Stimulated activated CD4-positive, alpha-beta T cell treated with anti-CD3 and anti-CD28 coated beads, TNF-alpha, amount 100 ng/mL, for 48 hours (primary cell): ENCODE measurements around the gene MAPKAP1.

Experiments
- DNase-seq, 3 donors: peaks; one replicate each; pipeline ENCODE4 v3.0.0-alpha.2; 2020; ENCODE audit warnings: low read depth in 3 of 3

The MAPKAP1 gene

GRCh38 chr9:125431741-125432271, 275.2 kb downstream of the MAPKAP1 start:
- DNase-seq, result no peak

GRCh38 chr9:125431012-125431305, 276.0 kb downstream of the MAPKAP1 start:
- no peak for DNase-seq

- DNase-seq, result no peak
Measured at GRCh38 chr9:125430161-125431011, 276.6 kb downstream of the MAPKAP1 start.

- DNase-seq, result no peak
Measured at GRCh38 chr9:125429476-125430160, 277.4 kb downstream of the MAPKAP1 start.

DNA sequence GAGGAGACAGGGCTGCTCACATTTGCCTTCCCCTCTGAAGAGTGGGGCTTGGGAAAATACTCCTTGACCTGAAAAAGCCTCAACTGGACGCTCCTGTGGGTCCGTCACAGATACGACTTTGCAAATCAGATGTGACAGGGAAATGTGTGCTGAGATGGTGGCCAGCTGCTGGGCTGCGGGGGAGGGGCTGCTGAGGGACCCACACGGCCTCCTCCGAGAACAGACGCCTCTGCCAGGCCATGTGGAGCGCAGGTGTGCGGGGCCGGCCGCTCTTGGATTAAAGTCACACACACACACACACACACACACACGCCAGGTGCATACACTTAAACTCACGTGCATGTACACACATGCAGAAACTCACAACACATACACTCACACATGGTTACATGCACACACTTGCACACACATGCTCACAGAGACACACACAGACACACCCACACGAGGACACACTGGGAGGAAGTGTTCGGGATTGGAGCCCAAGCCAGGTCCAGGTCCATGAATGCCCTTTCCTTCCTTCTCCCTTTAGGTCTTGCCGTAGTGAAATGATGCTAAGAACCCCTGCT, 278.0 kb downstream of the MAPKAP1 start:
- no peak for DNase-seq

GRCh38 chr9:125428060-125428901, 278.7 kb downstream of the MAPKAP1 start:
- peak in 1 of 3 donors; percentile 20 for DNase-seq

GRCh38 chr9:125427556-125427955, 279.5 kb downstream of the MAPKAP1 start:
- no peak for DNase-seq

DNA sequence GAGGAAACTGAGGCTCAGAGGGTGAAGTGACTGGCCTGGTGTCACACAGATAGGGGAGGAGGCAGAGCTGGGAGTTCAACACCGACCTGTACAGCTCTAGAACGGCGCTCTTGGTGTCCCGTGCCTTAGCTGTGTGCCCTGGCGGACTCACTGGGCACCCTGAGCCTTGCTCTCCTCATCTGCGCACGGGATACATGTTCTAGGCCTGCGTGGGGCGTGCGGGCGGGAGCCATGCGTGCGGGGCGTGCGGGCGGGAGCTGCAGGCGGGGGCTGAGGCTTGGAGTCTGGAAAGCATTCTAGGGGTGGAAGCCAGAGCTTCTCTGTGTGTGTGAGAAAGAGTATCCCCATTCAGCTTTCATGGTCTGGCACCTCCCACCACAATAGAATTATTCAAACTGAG, 280.1 kb downstream of the MAPKAP1 start:
- DNase-seq, result no peak

DNA sequence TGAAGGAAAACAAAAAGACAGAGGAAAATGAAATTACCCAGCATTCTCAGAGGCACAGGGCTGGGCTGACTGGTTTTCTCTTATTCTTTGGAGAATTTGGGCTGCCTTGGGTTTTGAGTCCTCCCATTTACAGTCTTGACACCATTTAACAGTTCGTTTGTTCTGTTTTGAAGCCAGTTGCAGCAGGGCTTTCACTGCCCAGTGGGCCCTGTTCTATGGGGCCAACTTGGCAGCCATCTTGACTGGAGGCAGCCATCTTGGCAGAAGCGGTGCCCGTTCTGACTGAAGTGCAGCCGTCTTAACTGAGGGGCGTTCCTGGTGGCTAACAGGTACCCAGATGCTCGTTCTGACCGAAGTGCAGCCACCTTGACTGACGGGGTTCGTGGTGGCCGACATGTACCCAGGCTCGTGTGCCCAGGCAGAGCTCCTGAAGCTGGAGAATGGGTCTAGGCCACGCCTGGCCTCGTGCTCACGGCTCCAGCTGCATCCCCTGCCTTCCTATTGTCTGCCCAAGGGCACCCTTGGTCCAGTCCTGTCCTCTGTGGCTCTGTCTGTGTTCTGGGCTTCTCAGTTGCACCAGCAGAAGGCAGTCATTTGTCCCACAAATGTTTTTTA, 281.0 kb downstream of the MAPKAP1 start:
- no peak for DNase-seq

- no peak for DNase-seq
Measured at GRCh38 chr9:125425170-125425897, 281.7 kb downstream of the MAPKAP1 start.

- DNase-seq, result no peak
Measured at GRCh38 chr9:125423964-125424363, 283.0 kb downstream of the MAPKAP1 start.

DNA sequence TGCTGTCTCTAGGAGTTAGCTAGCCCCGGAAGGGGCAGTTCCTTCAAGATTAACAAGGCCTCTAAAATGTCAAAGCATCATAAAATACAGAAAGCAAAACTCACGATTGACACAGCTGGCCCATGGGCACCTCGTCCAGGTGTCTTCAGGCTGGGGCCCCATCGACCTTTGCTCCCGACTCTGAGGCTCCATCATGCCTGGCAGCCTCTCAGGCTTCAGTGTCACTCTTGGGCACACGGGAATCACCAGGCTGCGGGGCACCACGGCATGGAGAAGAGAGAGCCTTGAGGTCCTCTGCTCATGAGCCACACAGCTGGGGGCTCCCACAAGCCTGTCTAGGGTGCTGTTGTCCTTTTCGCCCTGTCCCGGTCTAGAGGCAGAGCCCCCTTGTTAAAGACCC, 284.2 kb downstream of the MAPKAP1 start:
- DNase-seq, result no peak

DNA sequence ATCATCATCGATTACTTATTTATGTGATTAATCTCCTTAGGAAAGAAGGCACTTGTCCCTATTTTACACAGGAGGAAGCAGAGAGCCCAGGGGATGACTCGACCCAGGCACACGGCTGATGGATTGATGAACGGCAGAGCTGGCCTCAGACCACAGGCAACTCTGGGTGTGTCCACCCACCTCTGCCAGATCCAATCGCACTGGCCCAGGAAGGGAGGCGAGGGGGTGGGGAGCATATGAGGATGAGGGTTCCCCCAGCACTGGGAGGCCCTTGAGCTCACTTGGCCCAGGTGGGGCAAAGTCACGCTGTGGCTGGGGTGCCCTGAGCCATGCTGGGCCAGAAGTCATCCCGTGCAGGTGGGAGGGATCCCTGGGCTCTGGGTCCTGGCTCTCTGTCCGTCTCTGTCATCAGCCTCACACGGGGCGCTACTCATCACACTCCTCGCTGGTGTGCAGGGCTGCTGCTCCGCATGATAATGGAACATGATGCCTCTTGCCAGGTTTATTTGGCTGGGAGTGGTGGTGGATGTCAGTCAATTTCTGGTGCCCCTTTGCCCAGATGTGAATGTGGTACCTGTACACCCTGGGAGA, 285.3 kb downstream of the MAPKAP1 start:
- DNase-seq, result no peak

GRCh38 chr9:125421166-125421565, 285.8 kb downstream of the MAPKAP1 start:
- no peak for DNase-seq

DNA sequence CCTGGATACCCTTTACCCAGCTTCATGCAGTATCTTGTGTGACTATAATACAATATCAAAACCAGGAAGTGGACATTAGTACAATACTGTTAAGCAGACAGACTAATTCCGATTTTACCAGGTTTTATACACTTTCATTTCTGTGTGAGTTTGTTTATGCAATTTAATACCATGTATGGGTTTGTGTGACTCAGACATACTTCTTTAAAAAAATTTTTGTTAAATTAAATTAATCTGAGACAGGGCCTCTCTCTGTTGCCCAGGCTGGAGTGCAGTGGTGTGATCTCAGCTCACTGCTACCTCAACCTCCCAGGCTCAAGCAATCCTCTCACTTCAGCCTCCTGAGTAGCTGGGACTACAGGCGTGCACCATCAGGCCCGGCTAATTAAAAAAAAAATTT, 288.6 kb downstream of the MAPKAP1 start:
- no peak for DNase-seq

GRCh38 chr9:125416517-125416916, 290.5 kb downstream of the MAPKAP1 start:
- no peak for DNase-seq

DNA sequence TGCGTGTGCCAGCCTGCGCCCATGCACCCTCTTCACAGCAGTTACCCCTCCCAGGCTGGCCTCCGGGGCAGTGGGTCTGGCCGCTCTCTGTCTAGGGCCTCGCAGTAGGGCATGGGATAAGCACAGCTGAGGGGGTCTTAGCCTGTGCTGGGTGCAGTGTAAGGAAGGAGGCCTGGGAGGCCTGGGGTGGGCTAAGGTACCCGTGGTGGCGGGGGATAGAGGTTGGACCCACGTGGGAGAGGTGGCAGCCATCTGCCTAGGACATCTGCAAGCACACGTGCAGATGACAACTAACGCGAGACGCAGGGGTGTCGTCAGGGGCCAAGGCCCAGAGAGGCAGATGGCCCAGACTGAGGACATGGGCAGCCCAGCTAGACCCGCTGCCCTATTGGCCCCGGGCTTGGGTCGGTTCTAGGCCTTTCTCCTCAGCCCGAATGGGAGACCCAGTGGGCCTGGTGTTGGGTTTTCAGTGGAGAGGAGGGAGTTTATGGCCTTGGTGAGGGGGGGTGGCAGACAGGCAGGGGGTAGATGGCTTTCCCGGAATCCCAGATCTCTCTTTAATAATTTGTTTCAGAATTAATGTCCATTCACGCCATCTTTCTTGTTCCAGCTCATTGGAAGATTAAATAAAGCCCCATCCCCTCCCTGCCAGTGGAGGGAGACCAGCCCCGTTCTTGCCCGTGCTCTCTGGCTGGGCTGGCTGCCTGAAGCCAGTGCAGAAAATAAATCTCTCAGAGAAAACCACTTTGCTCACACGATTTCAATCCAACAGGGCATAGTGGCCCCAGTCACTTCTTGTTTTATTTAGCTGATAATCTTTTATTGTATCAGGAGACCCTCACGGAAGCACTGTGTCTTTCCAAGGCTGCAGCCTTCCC, 291.2 kb downstream of the MAPKAP1 start:
- DNase-seq, result no peak

DNA sequence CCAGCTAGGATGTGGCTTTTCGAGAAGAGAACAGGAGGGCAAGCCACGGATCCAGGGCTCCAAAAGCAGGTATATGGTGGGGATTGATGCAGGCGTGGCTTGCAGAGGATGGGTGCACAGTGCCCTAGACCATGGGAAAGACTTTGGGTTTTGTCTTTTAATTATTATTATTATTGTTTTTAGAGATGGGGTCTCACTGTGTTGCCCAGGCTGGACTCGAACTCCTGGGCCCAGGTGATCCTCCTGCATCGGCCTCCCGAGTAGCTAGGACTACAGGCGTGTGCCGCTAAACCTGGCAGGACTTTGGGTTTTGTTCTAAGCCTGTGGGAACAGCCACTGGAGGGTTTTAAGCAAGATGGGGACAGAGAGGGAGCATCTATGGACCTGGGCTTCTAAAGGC, 293.4 kb downstream of the MAPKAP1 start:
- DNase-seq, result no peak

- no peak for DNase-seq
Measured at GRCh38 chr9:125412166-125412565, 294.8 kb downstream of the MAPKAP1 start.
